Measurements from ENCODE around the gene MAP1LC3B.
"Not testable (repeated sequence)": the region's sequence is repeated elsewhere in the genome, so short reads cannot be mapped to it uniquely, and the experiment has no call there.

MAP1LC3B gene

GRCh38 chr16:87383505-87384161 lies 8.5 kb upstream of the MAP1LC3B start, which contains the start of gene FBXO31:
Gene FBXO31 (minus strand): TSS chr16:87383776. CDS start chr16:87383744, 32 bp downstream.
- DNase-seq, result no peak

- no peak for DNase-seq
Measured at GRCh38 chr16:87384162-87384874, 7.8 kb upstream of the MAP1LC3B start.

GRCh38 chr16:87384875-87385167 lies 7.3 kb upstream of the MAP1LC3B start:
- DNase-seq, result not testable (repeated sequence)

- peak; percentile 96 for DNase-seq
Measured at GRCh38 chr16:87387942-87388817, 4.0 kb upstream of the MAP1LC3B start.

GRCh38 chr16:87388818-87389134 lies 3.4 kb upstream of the MAP1LC3B start:
- no peak for DNase-seq

- DNase-seq, result no peak
Measured at GRCh38 chr16:87389245-87389644, 2.9 kb upstream of the MAP1LC3B start.

GRCh38 chr16:87389914-87390313 lies 2.2 kb upstream of the MAP1LC3B start:
- not testable (repeated sequence) for DNase-seq

GRCh38 chr16:87390641-87391323 lies 1.4 kb upstream of the MAP1LC3B start:
- DNase-seq, result no peak

GRCh38 chr16:87391324-87391949 lies 699 bp upstream of the MAP1LC3B start:
- no peak for DNase-seq

- no peak for DNase-seq
Measured at GRCh38 chr16:87392821-87393679, 914 bp downstream of the MAP1LC3B start.

- no peak for DNase-seq
Measured at GRCh38 chr16:87393680-87394055, 1.5 kb downstream of the MAP1LC3B start.

- no peak for DNase-seq
Measured at GRCh38 chr16:87395181-87395842, 3.2 kb downstream of the MAP1LC3B start.

- DNase-seq, result no peak
Measured at GRCh38 chr16:87404764-87405625, 12.9 kb downstream of the MAP1LC3B start.

GRCh38 chr16:87406495-87407088 lies 14.5 kb downstream of the MAP1LC3B start:
- no peak for DNase-seq

GRCh38 chr16:87407511-87408112 lies 15.5 kb downstream of the MAP1LC3B start:
- no peak for DNase-seq

- DNase-seq, result no peak
Measured at GRCh38 chr16:87409153-87409552, 17.0 kb downstream of the MAP1LC3B start.

GRCh38 chr16:87409781-87410180 lies 17.6 kb downstream of the MAP1LC3B start:
- no peak for DNase-seq

- no peak for DNase-seq
Measured at GRCh38 chr16:87410530-87410929, 18.4 kb downstream of the MAP1LC3B start.

GRCh38 chr16:87410968-87411367 lies 18.8 kb downstream of the MAP1LC3B start:
- no peak for DNase-seq

Data from SIG-M5 (cell line).